ENCODE results near the gene MMP14.
"Not testable (repeated sequence)": the region's sequence is repeated elsewhere in the genome, so short reads cannot be mapped to it uniquely, and the experiment has no call there.

Gene MMP14

DNA sequence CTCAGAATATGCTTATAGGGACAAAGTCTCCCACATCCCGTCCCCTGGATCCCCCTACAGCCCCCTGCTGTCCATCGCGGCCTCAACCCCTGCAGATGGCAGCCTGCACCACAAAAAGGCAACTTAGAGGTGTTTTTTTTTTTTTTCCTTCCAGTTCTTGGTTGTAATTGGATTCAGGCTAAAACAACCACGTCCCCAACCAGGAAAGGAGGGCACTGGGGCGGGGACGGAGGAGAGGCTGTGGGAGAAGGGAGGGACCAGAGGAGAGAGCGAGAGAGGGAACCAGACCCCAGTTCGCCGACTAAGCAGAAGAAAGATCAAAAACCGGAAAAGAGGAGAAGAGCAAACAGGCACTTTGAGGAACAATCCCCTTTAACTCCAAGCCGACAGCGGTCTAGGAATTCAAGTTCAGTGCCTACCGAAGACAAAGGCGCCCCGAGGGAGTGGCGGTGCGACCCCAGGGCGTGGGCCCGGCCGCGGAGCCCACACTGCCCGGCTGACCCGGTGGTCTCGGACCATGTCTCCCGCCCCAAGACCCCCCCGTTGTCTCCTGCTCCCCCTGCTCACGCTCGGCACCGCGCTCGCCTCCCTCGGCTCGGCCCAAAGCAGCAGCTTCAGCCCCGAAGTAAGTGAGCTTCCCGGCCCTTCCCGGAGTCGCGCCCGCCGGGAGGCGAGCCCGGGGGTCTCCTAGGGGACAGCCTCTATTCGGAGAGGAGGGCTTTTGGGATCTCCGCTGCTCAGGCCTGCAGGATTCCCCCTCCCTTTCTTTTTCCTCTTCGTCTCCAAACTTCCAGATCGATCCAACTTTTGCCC lies at the start of gene MMP14:
Gene MMP14, plus strand, starts transcription at position 285 of the 813 bp plus-strand sequence. Its CDS starts 233 bp downstream, at position 518.
- DNase-seq (ENCODE audit: low spot score), result no peak
- TF ChIP-seq, protein P1, sequence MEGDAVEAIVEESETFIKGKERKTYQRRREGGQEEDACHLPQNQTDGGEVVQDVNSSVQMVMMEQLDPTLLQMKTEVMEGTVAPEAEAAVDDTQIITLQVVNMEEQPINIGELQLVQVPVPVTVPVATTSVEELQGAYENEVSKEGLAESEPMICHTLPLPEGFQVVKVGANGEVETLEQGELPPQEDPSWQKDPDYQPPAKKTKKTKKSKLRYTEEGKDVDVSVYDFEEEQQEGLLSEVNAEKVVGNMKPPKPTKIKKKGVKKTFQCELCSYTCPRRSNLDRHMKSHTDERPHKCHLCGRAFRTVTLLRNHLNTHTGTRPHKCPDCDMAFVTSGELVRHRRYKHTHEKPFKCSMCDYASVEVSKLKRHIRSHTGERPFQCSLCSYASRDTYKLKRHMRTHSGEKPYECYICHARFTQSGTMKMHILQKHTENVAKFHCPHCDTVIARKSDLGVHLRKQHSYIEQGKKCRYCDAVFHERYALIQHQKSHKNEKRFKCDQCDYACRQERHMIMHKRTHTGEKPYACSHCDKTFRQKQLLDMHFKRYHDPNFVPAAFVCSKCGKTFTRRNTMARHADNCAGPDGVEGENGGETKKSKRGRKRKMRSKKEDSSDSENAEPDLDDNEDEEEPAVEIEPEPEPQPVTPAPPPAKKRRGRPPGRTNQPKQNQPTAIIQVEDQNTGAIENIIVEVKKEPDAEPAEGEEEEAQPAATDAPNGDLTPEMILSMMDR (IDR thresholded peaks at IDR 0.05; ENCODE audit: borderline replicate concordance, control extremely low read depth, extremely low read depth, insufficient read depth, missing control alignments), result no peak
- in situ Hi-C loops (cut with MboI; ENCODE audit: low sequenced_read_pairs, unreplicated experiment), result no loop called here

DNA sequence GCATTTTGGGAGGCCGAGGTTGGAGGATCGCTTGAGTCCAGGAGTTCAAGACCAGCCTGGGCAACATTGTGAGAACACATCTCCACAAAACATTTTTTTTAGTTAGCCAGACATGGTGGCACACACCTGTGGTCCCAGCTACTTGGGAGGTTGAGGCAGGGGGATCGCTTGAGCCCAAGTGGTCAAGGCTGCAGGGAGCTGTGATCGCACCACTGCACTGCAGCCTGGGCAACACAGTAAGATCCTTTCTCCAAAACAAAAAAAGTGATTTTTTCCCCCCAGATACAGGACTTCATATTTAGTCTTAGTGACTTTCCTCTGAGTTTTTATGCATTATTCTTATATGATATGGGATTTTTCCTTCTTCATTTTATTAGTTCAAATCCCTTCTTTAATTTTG lies 49.7 kb upstream of the MMP14 start:
- in situ Hi-C loops (cut with MboI; ENCODE audit: low sequenced_read_pairs, unreplicated experiment), result no loop called here
- TF ChIP-seq, protein P1 (IDR thresholded peaks at IDR 0.05; ENCODE audit: borderline replicate concordance, control extremely low read depth, extremely low read depth, insufficient read depth, missing control alignments), result no peak
- DNase-seq (ENCODE audit: low spot score), result no peak

DNA sequence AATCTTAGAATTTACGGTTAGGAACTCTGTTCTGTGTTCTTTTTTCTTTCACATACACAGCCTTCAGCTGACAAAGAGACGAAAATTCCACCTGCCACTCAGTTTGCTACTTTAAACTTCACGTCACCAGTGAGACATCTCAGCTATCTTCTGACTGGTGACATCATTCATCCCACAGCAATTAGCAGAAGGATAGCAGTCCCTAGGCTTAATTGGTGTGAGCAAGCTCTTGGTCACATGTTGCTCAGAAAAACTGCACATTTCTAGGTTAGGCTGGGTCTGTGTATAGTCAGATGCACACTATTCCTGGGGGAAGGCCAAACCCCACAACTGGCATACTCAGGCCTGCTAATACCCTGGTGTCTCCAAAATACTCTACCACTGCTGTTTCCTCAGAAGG lies 45.1 kb upstream of the MMP14 start:
- TF ChIP-seq, protein P1 (IDR thresholded peaks at IDR 0.05; ENCODE audit: borderline replicate concordance, control extremely low read depth, extremely low read depth, insufficient read depth, missing control alignments), result no peak
- DNase-seq (ENCODE audit: low spot score), result no peak
- in situ Hi-C loops (cut with MboI; ENCODE audit: low sequenced_read_pairs, unreplicated experiment), result no loop called here

DNA sequence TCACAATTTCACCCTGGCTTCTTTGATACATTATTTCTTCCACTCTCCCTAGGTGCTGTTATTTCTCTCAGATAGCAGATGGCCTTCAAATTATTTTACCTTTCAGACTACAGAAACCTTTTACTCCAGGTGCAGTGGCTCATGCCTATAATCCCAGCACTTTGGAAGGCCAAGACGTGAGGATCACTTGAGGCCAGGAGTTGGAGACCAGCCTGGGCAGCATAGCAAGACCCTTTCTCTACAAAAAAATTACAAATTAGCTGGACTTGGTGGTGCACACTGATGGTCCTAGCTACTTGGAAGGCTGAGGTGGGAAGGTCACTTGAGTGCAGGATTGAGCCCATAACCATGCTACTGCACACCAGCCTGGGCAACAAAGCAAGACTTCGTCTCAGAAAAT lies 44.2 kb upstream of the MMP14 start:
- in situ Hi-C loops (cut with MboI; ENCODE audit: low sequenced_read_pairs, unreplicated experiment), result no loop called here
- TF ChIP-seq, protein P1 (IDR thresholded peaks at IDR 0.05; ENCODE audit: borderline replicate concordance, control extremely low read depth, extremely low read depth, insufficient read depth, missing control alignments), result no peak
- no peak for DNase-seq (ENCODE audit: low spot score)

DNA sequence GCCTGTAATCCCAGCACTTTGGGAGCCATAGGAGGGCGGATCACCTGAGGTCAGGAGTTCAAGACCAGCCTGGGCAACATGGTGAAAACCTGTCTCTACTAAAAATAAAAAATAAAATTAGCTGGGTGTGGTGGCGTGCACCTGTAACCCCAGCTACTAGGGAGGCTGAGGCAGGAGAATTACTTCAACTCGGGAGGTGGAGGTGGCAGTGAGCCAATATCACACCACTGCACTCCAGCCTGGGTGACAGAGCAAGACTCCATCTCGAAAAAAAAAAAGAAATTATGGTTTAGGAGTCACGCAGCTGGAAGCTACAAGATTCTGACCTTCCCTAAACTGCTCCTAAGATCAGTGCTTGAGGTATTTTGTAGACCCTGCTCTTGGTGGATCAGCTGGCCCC lies 42.8 kb upstream of the MMP14 start:
- DNase-seq (ENCODE audit: low spot score); in situ Hi-C loops (cut with MboI; ENCODE audit: low sequenced_read_pairs, unreplicated experiment): not testable (repeated sequence)

DNA sequence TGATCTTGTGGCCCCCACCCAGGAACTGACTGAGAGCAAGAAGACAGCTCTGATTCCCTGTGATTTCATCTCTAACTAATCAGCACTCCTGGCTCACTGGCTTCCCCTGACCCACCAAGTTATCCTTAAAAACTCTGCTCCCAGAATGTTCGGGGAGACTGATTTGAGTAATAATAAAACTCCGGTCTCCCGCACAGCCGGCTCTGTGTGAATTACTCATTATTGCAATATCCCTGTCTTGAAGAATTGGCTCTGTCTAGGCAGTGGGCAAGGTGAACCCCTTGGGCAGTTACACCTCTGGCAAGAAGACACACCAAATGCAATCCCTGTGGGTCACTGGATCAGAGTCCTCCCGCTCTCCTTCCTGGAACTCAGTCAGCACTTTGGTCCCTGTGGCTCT lies 42.4 kb upstream of the MMP14 start:
- TF ChIP-seq, protein P1 (IDR thresholded peaks at IDR 0.05; ENCODE audit: borderline replicate concordance, control extremely low read depth, extremely low read depth, insufficient read depth, missing control alignments), result no peak
- in situ Hi-C loops (cut with MboI; ENCODE audit: low sequenced_read_pairs, unreplicated experiment), result no loop called here
- no peak for DNase-seq (ENCODE audit: low spot score)

DNA sequence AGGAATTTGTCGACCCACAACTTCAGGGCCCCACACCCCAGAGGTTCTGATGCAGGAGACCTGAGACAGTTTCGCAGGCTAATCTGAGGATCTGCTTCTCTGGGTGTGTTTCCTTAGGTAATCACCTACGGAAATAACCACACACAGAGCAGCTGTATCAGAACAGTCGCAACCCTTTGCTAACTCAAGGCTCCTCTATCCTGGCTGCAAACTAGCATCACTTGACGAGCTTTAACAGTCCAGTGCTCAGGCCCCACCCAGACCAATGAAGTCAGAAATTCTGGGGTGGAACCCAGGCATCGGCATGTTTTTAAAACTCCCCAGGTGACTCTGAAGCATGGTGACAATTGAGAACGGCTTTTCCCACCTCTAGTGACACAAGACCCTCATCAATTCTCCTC lies 41.8 kb upstream of the MMP14 start:
- in situ Hi-C loops (cut with MboI; ENCODE audit: low sequenced_read_pairs, unreplicated experiment), result no loop called here
- TF ChIP-seq, protein P1 (IDR thresholded peaks at IDR 0.05; ENCODE audit: borderline replicate concordance, control extremely low read depth, extremely low read depth, insufficient read depth, missing control alignments), result no peak
- DNase-seq (ENCODE audit: low spot score), result peak; percentile 66

Measured in GM13976 (cell line).